Measurements from ENCODE around the gene IGFBP1.

Gene IGFBP1

DNA sequence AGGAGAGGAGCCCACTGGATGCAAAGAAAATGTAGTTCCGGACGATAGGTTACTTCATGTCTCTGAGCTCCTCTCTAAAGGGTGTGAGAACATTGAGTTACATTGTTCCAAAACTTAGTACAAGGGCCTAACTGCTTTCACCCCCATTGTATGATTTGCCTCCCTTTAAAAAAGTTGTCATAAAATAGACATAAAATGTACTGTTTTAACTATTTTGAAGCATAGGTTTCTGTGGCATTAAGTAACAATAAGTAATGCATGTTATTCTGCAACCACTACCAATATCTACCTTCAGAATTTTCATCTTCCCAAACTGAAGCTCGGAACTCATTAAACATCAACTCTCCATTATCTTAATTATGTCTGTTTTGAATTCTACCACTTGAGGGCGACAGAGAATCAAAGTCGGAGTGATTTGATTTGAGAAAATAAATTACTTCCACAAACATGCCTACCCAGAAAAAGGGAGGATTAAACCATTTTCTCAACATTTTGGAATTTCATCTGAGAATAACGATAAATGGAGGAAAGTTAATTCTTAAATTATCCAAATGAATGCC is 2.7 kb downstream of the IGFBP1 start:
- H3K4me3 ChIP-seq (replicated peaks; ENCODE audit: low read depth, low read length), result no peak overlapping the region
- DNase-seq (ENCODE audit: extremely low read depth, low read depth), result peak; percentile 19
- TF ChIP-seq, protein P1, sequence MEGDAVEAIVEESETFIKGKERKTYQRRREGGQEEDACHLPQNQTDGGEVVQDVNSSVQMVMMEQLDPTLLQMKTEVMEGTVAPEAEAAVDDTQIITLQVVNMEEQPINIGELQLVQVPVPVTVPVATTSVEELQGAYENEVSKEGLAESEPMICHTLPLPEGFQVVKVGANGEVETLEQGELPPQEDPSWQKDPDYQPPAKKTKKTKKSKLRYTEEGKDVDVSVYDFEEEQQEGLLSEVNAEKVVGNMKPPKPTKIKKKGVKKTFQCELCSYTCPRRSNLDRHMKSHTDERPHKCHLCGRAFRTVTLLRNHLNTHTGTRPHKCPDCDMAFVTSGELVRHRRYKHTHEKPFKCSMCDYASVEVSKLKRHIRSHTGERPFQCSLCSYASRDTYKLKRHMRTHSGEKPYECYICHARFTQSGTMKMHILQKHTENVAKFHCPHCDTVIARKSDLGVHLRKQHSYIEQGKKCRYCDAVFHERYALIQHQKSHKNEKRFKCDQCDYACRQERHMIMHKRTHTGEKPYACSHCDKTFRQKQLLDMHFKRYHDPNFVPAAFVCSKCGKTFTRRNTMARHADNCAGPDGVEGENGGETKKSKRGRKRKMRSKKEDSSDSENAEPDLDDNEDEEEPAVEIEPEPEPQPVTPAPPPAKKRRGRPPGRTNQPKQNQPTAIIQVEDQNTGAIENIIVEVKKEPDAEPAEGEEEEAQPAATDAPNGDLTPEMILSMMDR (IDR thresholded peaks at IDR 0.05; ENCODE audit: low read depth, low read length, missing control alignments), result peak; percentile 34

DNA sequence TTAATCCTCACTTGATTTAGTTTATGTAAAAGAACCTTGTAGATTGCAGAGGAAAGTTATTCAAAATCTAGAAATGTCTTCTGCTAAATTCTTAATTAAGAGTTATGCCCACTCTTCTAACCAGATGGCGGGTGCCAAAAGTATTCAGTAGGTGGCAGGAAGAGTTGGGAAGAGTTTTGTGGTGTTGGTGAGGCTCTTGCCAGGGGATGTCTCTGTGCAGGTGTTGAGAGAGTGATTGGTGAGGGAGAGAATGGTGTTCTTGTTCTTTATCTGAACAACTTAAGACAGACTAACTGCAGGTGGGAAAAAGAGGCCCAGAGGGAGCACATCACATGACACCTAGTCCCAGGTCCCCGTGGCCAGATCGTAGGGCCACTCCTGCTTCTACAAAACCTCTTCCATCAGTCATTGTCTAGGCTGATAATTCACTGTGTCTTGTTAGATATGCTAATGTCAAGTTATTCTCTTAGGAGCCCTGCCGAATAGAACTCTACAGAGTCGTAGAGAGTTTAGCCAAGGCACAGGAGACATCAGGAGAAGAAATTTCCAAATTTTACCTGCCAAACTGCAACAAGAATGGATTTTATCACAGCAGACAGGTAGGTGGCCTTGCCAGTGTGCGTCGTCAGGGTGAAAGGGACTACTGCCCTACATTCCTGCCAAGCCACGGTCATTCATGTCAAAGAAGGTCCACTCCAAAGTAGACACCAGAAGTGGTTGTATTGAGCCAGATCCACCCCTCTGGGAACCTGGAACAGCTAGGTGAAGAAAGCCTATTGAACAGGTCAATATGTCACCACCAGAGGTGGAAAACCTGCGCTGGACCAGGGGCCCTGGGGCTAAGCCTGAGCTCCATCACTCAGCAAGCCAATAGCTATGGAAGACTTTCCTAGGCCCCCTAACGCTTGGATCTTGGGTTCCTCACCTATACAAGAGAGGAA is 3.4 kb downstream of the IGFBP1 start:
- TF ChIP-seq, protein P1 (IDR thresholded peaks at IDR 0.05; ENCODE audit: low read depth, low read length, missing control alignments), result no peak
- H3K4me3 ChIP-seq (replicated peaks; ENCODE audit: low read depth, low read length), result no peak overlapping the region
- no peak for DNase-seq (ENCODE audit: extremely low read depth, low read depth)

DNA sequence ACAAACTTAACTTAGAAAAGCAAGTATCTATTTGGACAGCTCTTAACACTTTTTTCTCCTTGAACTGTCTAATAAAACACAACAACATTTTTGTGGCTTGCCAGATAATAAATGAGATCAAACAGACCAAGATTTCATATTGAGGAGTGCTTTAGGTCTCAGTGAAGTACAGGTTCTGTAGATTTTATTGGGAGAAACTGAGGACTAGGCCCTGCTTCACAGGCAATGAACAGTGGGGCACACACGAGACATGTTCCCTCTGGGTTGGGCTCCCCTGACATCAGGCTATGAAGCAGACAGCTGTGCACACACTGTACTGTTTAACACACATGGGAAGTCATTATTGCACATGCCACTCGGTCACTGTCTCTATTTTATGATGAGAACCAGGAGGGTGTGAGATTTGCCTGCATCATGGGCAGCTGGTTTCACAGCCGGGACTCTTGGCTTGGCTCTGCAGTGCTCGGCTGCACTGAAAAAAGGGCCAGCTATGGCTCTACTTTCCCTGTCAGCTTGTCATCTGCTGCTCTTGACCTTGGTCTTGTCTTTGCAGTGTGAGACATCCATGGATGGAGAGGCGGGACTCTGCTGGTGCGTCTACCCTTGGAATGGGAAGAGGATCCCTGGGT is 4.2 kb downstream of the IGFBP1 start:
- no peak for DNase-seq (ENCODE audit: extremely low read depth, low read depth)
- no peak overlapping the region for H3K4me3 ChIP-seq (replicated peaks; ENCODE audit: low read depth, low read length)
- TF ChIP-seq, protein P1 (IDR thresholded peaks at IDR 0.05; ENCODE audit: low read depth, low read length, missing control alignments), result no peak

DNA sequence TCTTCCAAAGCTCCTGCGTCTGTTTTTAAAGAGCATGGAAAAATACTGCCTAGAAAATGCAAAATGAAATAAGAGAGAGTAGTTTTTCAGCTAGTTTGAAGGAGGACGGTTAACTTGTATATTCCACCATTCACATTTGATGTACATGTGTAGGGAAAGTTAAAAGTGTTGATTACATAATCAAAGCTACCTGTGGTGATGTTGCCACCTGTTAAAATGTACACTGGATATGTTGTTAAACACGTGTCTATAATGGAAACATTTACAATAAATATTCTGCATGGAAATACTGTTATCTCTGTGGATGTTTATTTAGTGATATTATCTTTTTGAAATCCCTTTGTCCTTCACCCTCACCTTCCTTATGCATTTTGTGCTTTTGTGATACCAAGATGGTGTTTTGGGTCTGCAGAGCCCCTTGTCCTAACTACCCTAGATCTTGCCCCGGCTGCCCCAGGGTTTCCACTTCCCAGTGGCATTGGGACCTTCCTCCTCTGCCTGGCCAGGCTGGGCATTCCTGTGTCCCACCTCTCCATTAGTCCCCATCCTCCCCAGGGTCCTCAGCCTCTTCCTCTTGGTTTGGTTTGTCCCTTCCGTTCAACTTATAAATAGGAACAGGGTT is 5.2 kb downstream of the IGFBP1 start:
- TF ChIP-seq, protein P1 (IDR thresholded peaks at IDR 0.05; ENCODE audit: low read depth, low read length, missing control alignments), result no peak
- no peak overlapping the region for H3K4me3 ChIP-seq (replicated peaks; ENCODE audit: low read depth, low read length)
- DNase-seq (ENCODE audit: extremely low read depth, low read depth), result no peak

DNA sequence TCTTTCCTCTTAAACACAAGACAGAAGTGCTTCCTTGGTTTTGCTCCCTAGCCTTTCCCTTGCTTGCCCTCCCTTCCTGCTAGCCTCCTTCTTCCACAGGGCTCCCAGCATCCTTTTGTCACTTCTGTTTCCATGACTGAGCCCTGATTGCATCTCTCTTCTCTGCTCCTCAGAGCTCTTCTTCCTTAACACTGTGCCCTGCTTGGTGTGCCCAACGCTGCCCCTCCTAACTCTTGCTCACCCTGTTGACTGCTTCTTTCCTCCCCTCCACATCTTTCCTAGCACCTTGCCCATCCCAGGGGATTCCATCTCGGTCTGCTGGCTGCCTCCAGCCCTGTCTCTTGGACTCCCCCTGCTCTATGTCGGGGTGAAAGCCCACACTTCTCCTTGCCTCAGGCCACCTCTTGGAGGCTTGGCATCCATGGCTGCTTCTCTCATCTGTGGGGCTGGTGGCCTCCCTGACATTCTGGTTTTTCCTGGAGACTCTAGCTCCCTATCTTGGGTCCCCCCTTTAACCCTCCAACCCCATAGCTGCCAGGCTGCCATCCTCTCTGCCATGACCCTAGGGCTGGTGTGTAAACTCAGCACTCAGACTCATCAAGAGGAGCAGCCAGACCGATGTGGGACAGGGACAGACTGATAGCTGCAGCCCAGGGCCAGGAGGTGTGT is 5.8 kb downstream of the IGFBP1 start:
- no peak for DNase-seq (ENCODE audit: extremely low read depth, low read depth)
- no peak overlapping the region for H3K4me3 ChIP-seq (replicated peaks; ENCODE audit: low read depth, low read length)
- TF ChIP-seq, protein P1 (IDR thresholded peaks at IDR 0.05; ENCODE audit: low read depth, low read length, missing control alignments), result no peak

DNA sequence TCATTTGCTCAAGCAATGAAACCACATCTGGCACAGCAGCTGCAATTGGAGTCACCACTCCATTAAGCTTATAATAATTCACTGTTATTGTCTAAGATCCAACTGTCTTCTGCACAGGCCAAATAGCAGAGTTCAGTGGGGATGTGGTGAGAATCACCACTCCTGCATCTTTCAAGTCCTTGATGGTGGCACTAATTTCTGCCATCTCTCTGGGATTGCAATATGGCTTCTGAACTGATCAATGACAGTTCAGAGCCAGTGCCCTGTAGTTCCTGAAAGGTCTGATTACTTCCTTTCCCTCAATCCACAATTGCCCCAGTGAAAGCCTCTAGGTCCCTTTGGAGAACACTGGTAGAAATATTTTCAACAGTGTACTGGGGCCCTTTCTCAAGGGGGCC is 6.4 kb downstream of the IGFBP1 start:
- TF ChIP-seq, protein P1 (IDR thresholded peaks at IDR 0.05; ENCODE audit: low read depth, low read length, missing control alignments), result no peak
- no peak overlapping the region for H3K4me3 ChIP-seq (replicated peaks; ENCODE audit: low read depth, low read length)
- DNase-seq (ENCODE audit: extremely low read depth, low read depth), result no peak

All from HFF-Myc (cell line).